Measurements from ENCODE around the gene RSKR.
"Not testable (repeated sequence)": the region's sequence is repeated elsewhere in the genome, so short reads cannot be mapped to it uniquely, and the experiment has no call there.

Gene RSKR

GRCh38 chr17:28597606-28598383 is 16.2 kb downstream of the RSKR start:
- no peaks in the 10 kb centered on the region for H3K27me3 ChIP-seq (ENCODE audit: control insufficient read depth in 1 of 2, insufficient read depth in 2 of 2, low read length in 2 of 2)
- no peak overlapping the region for H3K9ac ChIP-seq (ENCODE audit: low read length)
- no peak overlapping the region for H3K4me3 ChIP-seq (ENCODE audit: low read depth in 1 of 2, low read length in 2 of 2)
- no peaks in the 10 kb centered on the region for H3K36me3 ChIP-seq (ENCODE audit: insufficient read depth, low read length)
- H3K9me3 ChIP-seq (ENCODE audit: low read length): no peaks in the 10 kb centered on the region
- peaks cover 8% of the 10 kb centered on the region for H3K4me1 ChIP-seq (ENCODE audit: insufficient read depth, low read length)
- no peak overlapping the region for H3K27ac ChIP-seq (ENCODE audit: low read depth, low read length)

- Histone ChIP-seq H3K27me3 (ENCODE audit: control insufficient read depth in 1 of 2, insufficient read depth in 2 of 2, low read length in 2 of 2) (no peaks in the 10 kb centered on the region), H3K36me3 (ENCODE audit: insufficient read depth, low read length) (no peaks in the 10 kb centered on the region), H3K27ac (ENCODE audit: low read depth, low read length) (no peak overlapping the region), H3K4me3 (ENCODE audit: low read depth in 1 of 2, low read length in 2 of 2) (no peak overlapping the region), H3K9me3 (ENCODE audit: low read length) (no peaks in the 10 kb centered on the region), H3K4me1 (ENCODE audit: insufficient read depth, low read length) (no peaks in the 10 kb centered on the region), H3K9ac (ENCODE audit: low read length) (no peak overlapping the region)
These were observed 21.7 kb downstream of the RSKR start for GRCh38 chr17:28592260-28592659.

GRCh38 chr17:28585851-28586250 is 28.1 kb downstream of the RSKR start:
- H3K27me3 ChIP-seq (ENCODE audit: control insufficient read depth in 1 of 2, insufficient read depth in 2 of 2, low read length in 2 of 2): no peaks in the 10 kb centered on the region
- H3K4me3 ChIP-seq (ENCODE audit: low read depth in 1 of 2, low read length in 2 of 2): no peak overlapping the region
- no peak overlapping the region for H3K27ac ChIP-seq (ENCODE audit: low read depth, low read length)
- H3K36me3 ChIP-seq (ENCODE audit: insufficient read depth, low read length): peaks cover 5% of the 10 kb centered on the region
- no peaks in the 10 kb centered on the region for H3K4me1 ChIP-seq (ENCODE audit: insufficient read depth, low read length)
- H3K9me3 ChIP-seq (ENCODE audit: low read length): no peaks in the 10 kb centered on the region
- H3K9ac ChIP-seq (ENCODE audit: low read length): no peak overlapping the region

- Histone ChIP-seq H3K4me1 (ENCODE audit: insufficient read depth, low read length) (no peaks in the 10 kb centered on the region), H3K9ac (ENCODE audit: low read length) (no peak overlapping the region), H3K9me3 (ENCODE audit: low read length) (no peaks in the 10 kb centered on the region), H3K27me3 (ENCODE audit: control insufficient read depth in 1 of 2, insufficient read depth in 2 of 2, low read length in 2 of 2) (no peaks in the 10 kb centered on the region), H3K36me3 (ENCODE audit: insufficient read depth, low read length) (peaks cover 5% of the 10 kb centered on the region), H3K4me3 (ENCODE audit: low read depth in 1 of 2, low read length in 2 of 2) (no peak overlapping the region), H3K27ac (ENCODE audit: low read depth, low read length) (no peak overlapping the region)
These were observed 29.6 kb downstream of the RSKR start for GRCh38 chr17:28584434-28584833.

- no peaks in the 10 kb centered on the region for H3K27me3 ChIP-seq (ENCODE audit: control insufficient read depth in 1 of 2, insufficient read depth in 2 of 2, low read length in 2 of 2)
- no peaks in the 10 kb centered on the region for H3K4me1 ChIP-seq (ENCODE audit: insufficient read depth, low read length)
- peaks cover 5% of the 10 kb centered on the region for H3K36me3 ChIP-seq (ENCODE audit: insufficient read depth, low read length)
These were observed 31.5 kb downstream of the RSKR start for GRCh38 chr17:28582513-28582912.

GRCh38 chr17:28580959-28581358 is 33.0 kb downstream of the RSKR start:
- Histone ChIP-seq H3K9ac (ENCODE audit: low read length) (no peak overlapping the region), H3K36me3 (ENCODE audit: insufficient read depth, low read length) (peaks cover 5% of the 10 kb centered on the region), H3K4me1 (ENCODE audit: insufficient read depth, low read length) (peaks cover 6% of the 10 kb centered on the region), H3K27me3 (ENCODE audit: control insufficient read depth in 1 of 2, insufficient read depth in 2 of 2, low read length in 2 of 2) (no peaks in the 10 kb centered on the region), H3K27ac (ENCODE audit: low read depth, low read length) (no peak overlapping the region), H3K4me3 (ENCODE audit: low read depth in 1 of 2, low read length in 2 of 2) (no peak overlapping the region), H3K9me3 (ENCODE audit: low read length) (no peaks in the 10 kb centered on the region)

More at GRCh38 chr17:28582513-28582912, 31.5 kb downstream of the RSKR start:
- H3K27ac ChIP-seq (ENCODE audit: low read depth, low read length): no peak overlapping the region
- H3K4me3 ChIP-seq (ENCODE audit: low read depth in 1 of 2, low read length in 2 of 2): no peak overlapping the region
- no peaks in the 10 kb centered on the region for H3K9me3 ChIP-seq (ENCODE audit: low read length)
- H3K9ac ChIP-seq (ENCODE audit: low read length): no peak overlapping the region

- Histone ChIP-seq H3K4me3 (ENCODE audit: low read depth in 1 of 2, low read length in 2 of 2) (no peak overlapping the region), H3K9me3 (ENCODE audit: low read length) (no peaks in the 10 kb centered on the region), H3K27ac (ENCODE audit: low read depth, low read length) (no peak overlapping the region)
These were observed 34.5 kb downstream of the RSKR start for GRCh38 chr17:28579526-28579925.

GRCh38 chr17:28578246-28579195 is 35.5 kb downstream of the RSKR start:
- Histone ChIP-seq H3K9me3 (ENCODE audit: low read length) (no peaks in the 10 kb centered on the region), H3K4me1 (ENCODE audit: insufficient read depth, low read length) (peaks cover 6% of the 10 kb centered on the region), H3K27me3 (ENCODE audit: control insufficient read depth in 1 of 2, insufficient read depth in 2 of 2, low read length in 2 of 2) (no peaks in the 10 kb centered on the region), H3K36me3 (ENCODE audit: insufficient read depth, low read length) (no peaks in the 10 kb centered on the region), H3K4me3 (ENCODE audit: low read depth in 1 of 2, low read length in 2 of 2) (no peak overlapping the region), H3K9ac (ENCODE audit: low read length) (no peak overlapping the region), H3K27ac (ENCODE audit: low read depth, low read length) (no peak overlapping the region)

More at GRCh38 chr17:28579526-28579925, 34.5 kb downstream of the RSKR start:
- peaks cover 6% of the 10 kb centered on the region for H3K4me1 ChIP-seq (ENCODE audit: insufficient read depth, low read length)
- no peaks in the 10 kb centered on the region for H3K27me3 ChIP-seq (ENCODE audit: control insufficient read depth in 1 of 2, insufficient read depth in 2 of 2, low read length in 2 of 2)
- no peak overlapping the region for H3K9ac ChIP-seq (ENCODE audit: low read length)
- no peaks in the 10 kb centered on the region for H3K36me3 ChIP-seq (ENCODE audit: insufficient read depth, low read length)

- no peaks in the 10 kb centered on the region for H3K27me3 ChIP-seq (ENCODE audit: control insufficient read depth in 1 of 2, insufficient read depth in 2 of 2, low read length in 2 of 2)
- H3K4me1 ChIP-seq (ENCODE audit: insufficient read depth, low read length): peaks cover 6% of the 10 kb centered on the region
- no peak overlapping the region for H3K27ac ChIP-seq (ENCODE audit: low read depth, low read length)
- H3K4me3 ChIP-seq (ENCODE audit: low read depth in 1 of 2, low read length in 2 of 2): no peak overlapping the region
- H3K9ac ChIP-seq (ENCODE audit: low read length): no peak overlapping the region
- no peaks in the 10 kb centered on the region for H3K9me3 ChIP-seq (ENCODE audit: low read length)
- H3K36me3 ChIP-seq (ENCODE audit: insufficient read depth, low read length): no peaks in the 10 kb centered on the region
These were observed 36.5 kb downstream of the RSKR start for GRCh38 chr17:28577466-28577824.

- Histone ChIP-seq H3K4me1 (ENCODE audit: insufficient read depth, low read length) (peaks cover 11% of the 10 kb centered on the region), H3K27me3 (ENCODE audit: control insufficient read depth in 1 of 2, insufficient read depth in 2 of 2, low read length in 2 of 2) (no peaks in the 10 kb centered on the region), H3K4me3 (ENCODE audit: low read depth in 1 of 2, low read length in 2 of 2) (peak within 1 kb of the TSS in 1 of 2 donors; percentile 42), H3K9ac (ENCODE audit: low read length) (no peak within 1 kb of the TSS), H3K27ac (ENCODE audit: low read depth, low read length) (no peak within 1 kb of the TSS), H3K9me3 (ENCODE audit: low read length) (no peaks in the 10 kb centered on the region), H3K36me3 (ENCODE audit: insufficient read depth, low read length) (no peaks in the 10 kb centered on the region)
These were observed 37.1 kb downstream of the RSKR start, which contains the start of gene ALDOC for GRCh38 chr17:28576758-28577465. Gene ALDOC (minus strand): TSS chr17:28576895. CDS start chr17:28575532, 1,363 bp downstream.

- not testable (repeated sequence) for H3K9me3 ChIP-seq (ENCODE audit: low read length); H3K4me3 ChIP-seq (ENCODE audit: low read depth in 1 of 2, low read length in 2 of 2); H3K27me3 ChIP-seq (ENCODE audit: control insufficient read depth in 1 of 2, insufficient read depth in 2 of 2, low read length in 2 of 2); H3K27ac ChIP-seq (ENCODE audit: low read depth, low read length); H3K9ac ChIP-seq (ENCODE audit: low read length); H3K36me3 ChIP-seq (ENCODE audit: insufficient read depth, low read length)
- H3K4me1 ChIP-seq (ENCODE audit: insufficient read depth, low read length): peaks cover 13% of the 10 kb centered on the region
These were observed 38.0 kb downstream of the RSKR start for GRCh38 chr17:28576016-28576415.
